HG02870 (cell line): ENCODE measurements around the gene HOXC5.

Experiments
- ATAC-seq: cut with Tn5 transposase; IDR thresholded peaks from one replicate; pipeline ENCODE4 v1.9.1; 2021; ENCODE audit warnings: mild to moderate bottlenecking, moderate library complexity; ENCODE audit not compliant: unreplicated experiment

Gene HOXC5

GRCh38 chr12:54019091-54019811, 13.6 kb upstream of the HOXC5 start:
- ATAC-seq = no peak

- ATAC-seq = no peak
These were observed 12.8 kb upstream of the HOXC5 start for GRCh38 chr12:54019924-54020590.

GRCh38 chr12:54020591-54021405, 12.1 kb upstream of the HOXC5 start:
- ATAC-seq = no peak

- ATAC-seq = no peak
These were observed 11.3 kb upstream of the HOXC5 start for GRCh38 chr12:54021432-54022013.

GRCh38 chr12:54022960-54023884, 9.6 kb upstream of the HOXC5 start:
- no peak for ATAC-seq

GRCh38 chr12:54024127-54024526, 8.7 kb upstream of the HOXC5 start:
- no peak for ATAC-seq

GRCh38 chr12:54024581-54025305, 8.1 kb upstream of the HOXC5 start:
- ATAC-seq = no peak

- no peak for ATAC-seq
These were observed 7.1 kb upstream of the HOXC5 start for GRCh38 chr12:54025499-54026405.

- ATAC-seq = no peak
These were observed 6.0 kb upstream of the HOXC5 start for GRCh38 chr12:54026640-54027441.

GRCh38 chr12:54027442-54027786, 5.4 kb upstream of the HOXC5 start:
- ATAC-seq = no peak

GRCh38 chr12:54028314-54029201, 4.3 kb upstream of the HOXC5 start, which contains the start of gene HOXC6:
Gene HOXC6 (plus strand): TSS chr12:54028440. CDS start chr12:54028522, 82 bp downstream.
- ATAC-seq = no peak

GRCh38 chr12:54029529-54030441, 3.1 kb upstream of the HOXC5 start:
- no peak for ATAC-seq

- no peak for ATAC-seq
These were observed 2.4 kb upstream of the HOXC5 start for GRCh38 chr12:54030442-54030801.

- ATAC-seq = no peak
These were observed 1.9 kb upstream of the HOXC5 start for GRCh38 chr12:54030889-54031471.

GRCh38 chr12:54031480-54031879, 1.4 kb upstream of the HOXC5 start:
- no peak for ATAC-seq
